GM11168 (cell line): ENCODE data around the gene CRYBA2.

Experiments
- in situ Hi-C: fragments of 300-500 bp; cut with MboI; formaldehyde crosslinking; loops from one replicate; pipeline ENCODE4 v1.12.0; 2022; ENCODE audit warnings: low sequenced_read_pairs; ENCODE audit not compliant: unreplicated experiment

Gene CRYBA2

DNA sequence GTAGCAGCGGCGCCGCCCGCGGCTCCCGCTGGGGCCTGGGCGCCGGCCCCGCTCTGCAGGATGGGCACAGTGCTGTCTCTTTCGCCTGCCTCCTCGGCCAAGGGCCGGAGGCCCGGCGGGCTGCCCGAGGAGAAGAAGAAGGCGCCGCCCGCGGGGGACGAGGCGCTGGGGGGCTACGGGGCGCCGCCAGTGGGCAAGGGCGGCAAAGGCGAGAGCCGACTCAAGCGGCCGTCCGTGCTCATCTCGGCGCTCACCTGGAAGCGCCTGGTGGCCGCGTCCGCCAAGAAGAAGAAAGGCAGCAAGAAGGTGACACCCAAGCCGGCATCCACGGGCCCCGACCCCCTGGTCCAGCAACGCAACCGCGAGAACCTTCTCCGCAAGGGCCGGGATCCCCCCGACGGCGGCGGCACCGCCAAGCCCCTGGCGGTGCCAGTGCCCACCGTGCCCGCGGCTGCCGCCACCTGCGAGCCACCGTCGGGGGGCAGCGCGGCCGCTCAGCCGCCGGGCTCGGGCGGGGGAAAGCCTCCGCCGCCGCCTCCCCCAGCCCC lies 33.4 kb downstream of the CRYBA2 start:
- in situ Hi-C loops: no loop called here

- in situ Hi-C loops: no loop called here
Measured at GRCh38 chr2:218959141-218959731, 34.0 kb downstream of the CRYBA2 start, which contains the start of gene CDK5R2. Gene CDK5R2, plus strand, starts transcription at chr2:218959666. Its CDS starts 155 bp downstream, at chr2:218959821.

GRCh38 chr2:218958276-218958675 lies 34.9 kb downstream of the CRYBA2 start:
- in situ Hi-C loops: no loop called here

DNA sequence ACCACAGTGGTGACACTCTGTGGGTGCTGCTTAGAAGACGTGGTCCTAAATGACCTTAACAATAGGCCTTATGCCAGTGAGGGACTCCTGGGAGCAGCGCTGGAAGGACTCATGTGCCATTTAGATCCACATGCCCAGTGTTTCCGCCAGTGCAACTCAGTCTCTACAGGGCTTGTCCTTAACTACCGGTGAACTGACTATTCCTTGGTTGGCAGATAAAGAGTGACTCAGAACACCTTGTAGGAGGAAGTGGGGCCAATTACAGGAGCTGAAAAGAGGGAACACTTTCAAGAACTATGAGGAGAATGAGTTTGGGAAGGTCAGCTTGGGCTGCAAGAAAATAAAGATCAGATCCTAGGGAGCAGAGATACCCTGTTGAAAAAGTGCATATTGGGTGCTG lies 35.6 kb downstream of the CRYBA2 start:
- in situ Hi-C loops: no loop called here

DNA sequence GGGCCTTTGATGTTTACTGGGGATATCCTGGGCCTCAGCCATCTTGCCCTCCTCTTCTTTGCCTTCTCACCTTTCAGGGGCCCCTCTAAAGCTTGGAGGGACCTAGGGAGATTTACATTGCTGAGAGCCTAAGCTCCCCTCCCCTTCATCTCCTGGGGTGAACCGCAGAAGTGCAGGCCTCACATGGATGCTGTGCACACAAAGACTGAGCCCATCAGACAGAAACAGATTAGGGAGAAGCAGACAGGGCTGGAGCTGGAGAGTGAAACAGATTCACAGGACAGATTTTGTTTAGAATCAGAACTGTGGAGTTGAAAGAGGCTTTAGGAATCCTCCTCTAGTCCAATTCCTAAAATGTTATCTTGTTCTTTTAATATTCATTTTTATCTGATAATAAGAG lies 37.2 kb downstream of the CRYBA2 start:
- in situ Hi-C loops: no loop called here

- in situ Hi-C loops: no loop called here
Measured at GRCh38 chr2:218954541-218955300, 38.5 kb downstream of the CRYBA2 start.

DNA sequence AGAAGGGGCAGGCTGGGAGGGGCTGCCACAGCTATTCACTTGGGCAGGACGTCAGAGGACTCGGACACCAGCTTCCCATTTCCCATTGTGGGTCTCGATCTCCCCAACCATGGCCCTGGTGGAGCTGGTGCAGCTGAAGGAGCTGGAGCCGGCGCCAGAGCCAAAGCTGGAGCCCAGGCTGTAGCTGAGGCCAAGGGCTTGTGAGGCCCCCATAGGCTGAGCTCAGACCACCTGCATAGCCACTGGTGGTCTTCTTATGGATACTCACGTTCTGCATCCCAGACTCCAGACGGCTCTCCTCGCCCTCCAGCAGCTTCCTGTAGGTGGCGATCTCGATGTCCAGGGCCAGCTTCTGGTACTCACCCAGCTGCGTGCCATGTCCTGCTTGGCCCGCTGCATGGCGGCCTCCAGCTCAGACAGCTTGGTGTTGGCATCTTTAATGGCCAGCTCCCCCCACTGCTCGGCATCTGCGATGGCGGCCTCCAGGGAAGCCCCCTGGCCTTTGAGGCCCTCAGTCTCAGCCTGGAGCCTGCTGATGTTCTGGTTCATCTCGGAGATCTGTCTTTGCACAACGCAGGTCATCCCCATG lies 39.8 kb downstream of the CRYBA2 start:
- in situ Hi-C loops: no loop called here

DNA sequence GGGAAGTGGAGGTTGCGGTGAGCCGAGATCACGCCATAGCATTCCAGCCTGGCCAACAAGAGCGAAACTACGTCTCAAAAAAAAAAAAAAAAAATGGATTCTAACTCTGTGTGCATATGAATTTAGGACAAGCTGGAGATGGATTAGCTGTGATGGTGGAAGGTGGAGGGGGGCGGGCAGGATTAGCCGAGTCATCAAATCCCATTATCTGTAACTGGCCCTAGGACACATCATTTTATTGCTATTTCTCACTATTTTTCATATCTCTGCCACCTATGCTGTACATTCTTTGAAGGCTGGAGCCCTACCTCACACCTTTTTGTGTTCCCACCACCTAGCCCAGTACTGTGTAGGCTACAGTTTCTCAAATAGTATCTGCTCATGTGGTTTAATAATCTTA lies 41.1 kb downstream of the CRYBA2 start:
- in situ Hi-C loops: no loop called here

- in situ Hi-C loops: no loop called here
Measured at GRCh38 chr2:218946621-218947020, 46.6 kb downstream of the CRYBA2 start.

- in situ Hi-C loops: no loop called here
Measured at GRCh38 chr2:218944759-218945404, 48.3 kb downstream of the CRYBA2 start.
